K562 (cell line): ENCODE measurements around the gene PPP1CA. TPM values are rescaled to one million over a fixed set of nuclear protein-coding genes. Genes with fewer than 3 reads are reported as not detected.

ENCODE experiments used
- CTBP1 ChIP-seq: fragments of 450-650 bp; IDR thresholded peaks from 2 replicates; pipeline ENCODE4 v1.6.1; 2016; ENCODE audit warnings: borderline replicate concordance
- CXXC5 ChIP-seq: fragments of 250-450 bp; sonication (Bioruptor Pico); IDR thresholded peaks from 2 replicates; pipeline ENCODE4 v1.8.0; 2022; ENCODE audit warnings: inconsistent platforms, mild to moderate bottlenecking, moderate library complexity
- GABPA ChIP-seq: fragments of 200-800 bp; sonication (Bioruptor generic); conservative IDR thresholded peaks from 2 replicates; pipeline ENCODE4 v1.6.1; 2016; ENCODE audit warnings: low read depth, missing genetic modification characterization, missing compliant biosample characterization
- HINFP ChIP-seq: fragments of 450-650 bp; conservative IDR thresholded peaks from 2 replicates; pipeline ENCODE4 v1.6.1; 2016; ENCODE audit warnings: missing genetic modification characterization, low read depth, mild to moderate bottlenecking, control low read depth, missing compliant biosample characterization
- HOXB6 ChIP-seq: fragments of 250-450 bp; sonication (Bioruptor Pico); IDR thresholded peaks from 2 replicates; pipeline ENCODE4 v1.5.1; 2022; ENCODE audit warnings: mild to moderate bottlenecking, borderline replicate concordance
- KAT8 ChIP-seq: fragments of 450-650 bp; IDR thresholded peaks from 2 replicates; pipeline ENCODE4 v1.6.1; 2016; ENCODE audit warnings: low read depth, mild to moderate bottlenecking
- KLF6 ChIP-seq: fragments of 250-450 bp; sonication (Bioruptor Pico); IDR thresholded peaks from 2 replicates; pipeline ENCODE4 v1.4.0; 2020; ENCODE audit warnings: mild to moderate bottlenecking, moderate library complexity, borderline replicate concordance
- NFRKB ChIP-seq: fragments of 450-650 bp; IDR thresholded peaks from 2 replicates; pipeline ENCODE4 v1.6.1; 2016; ENCODE audit warnings: low read depth
- ZNF165 ChIP-seq: fragments of 250-450 bp; sonication (Bioruptor Pico); IDR thresholded peaks from 2 replicates; pipeline ENCODE4 v1.4.0; 2020; ENCODE audit warnings: borderline replicate concordance
- ZNF318 ChIP-seq, 2 experiments: fragments of 450-650 bp; IDR thresholded peaks; 2 replicates each; pipeline ENCODE4 v1.6.1; 2016; ENCODE audit warnings: mild to moderate bottlenecking in 2 of 2, borderline replicate concordance in 1 of 2, low read depth in 1 of 2, moderate library complexity in 1 of 2
- polyA plus RNA-seq, 8 experiments: library from polyadenylated mRNA; depleted of rRNA in 4 of 8; stranded (reverse) in 5 of 8; unstranded in 3 of 8; fragments of >200 nt; fragmentation: Nextera tagmentation in 2 of 8; fragmentation: Illumina TruSeq in 1 of 8; extraction: Ambion mirVana in 2 of 8; extraction: Trizol in 1 of 8; gene quantifications; 2 replicates each; pipeline versions ENCODE4 v1.2.1 to v1.2.3, GENCODE V29; 2011 to 2014; ENCODE audit warnings: inconsistent platforms in 1 of 8, missing spikeins in 1 of 8
- total RNA-seq, 7 experiments: library from RNA; depleted of rRNA in 6 of 7; stranded (reverse); fragments of >200 nt in 6 of 7; fragmentation: Illumina TruSeq in 2 of 7; extraction: Trizol in 2 of 7; gene quantifications; 2 replicates each; pipeline versions ENCODE4 v1.2.1 to v1.2.3, GENCODE V29; 2011 to 2021; ENCODE audit warnings: low replicate concordance in 1 of 7
- TF ChIP-seq, protein P1 (sequence below): fragments of 250-450 bp; sonication (Bioruptor Pico); IDR thresholded peaks from 2 replicates; pipeline ENCODE4 v1.4.0; 2020; ENCODE audit warnings: mild to moderate bottlenecking
- TF ChIP-seq, protein P2 (sequence below): fragments of 450-650 bp; formaldehyde crosslinking; IDR thresholded peaks from 2 replicates; pipeline ENCODE4 v1.4.0; 2020; ENCODE audit warnings: mild to moderate bottlenecking, moderate library complexity

The PPP1CA gene
- total and polyA plus RNA-seq, 9 of the 15 experiments (the other 6 are each of a cell fraction or from before 2014, with no cell fraction given): 18.2 to 242 (median 188) TPM

- TF ChIP-seq HINFP (tag) (no peak), CTBP1 (no peak), GABPA (tag) (no peak), ZNF318 (IDR thresholded peaks at IDR 0.05; ENCODE audit: borderline replicate concordance in 1 of 2, low read depth in 1 of 2) (no peak), ZNF165 (CRISPR knock-in tag) (no peak), KAT8 (no peak), KLF6 (CRISPR knock-in tag) (no peak), CXXC5 (CRISPR knock-in tag) (no peak), HOXB6 (no peak), NFRKB (0 out of 2 replicates have a peak, but pooled peaks have one; percentile 12)
- TF ChIP-seq, protein P1, sequence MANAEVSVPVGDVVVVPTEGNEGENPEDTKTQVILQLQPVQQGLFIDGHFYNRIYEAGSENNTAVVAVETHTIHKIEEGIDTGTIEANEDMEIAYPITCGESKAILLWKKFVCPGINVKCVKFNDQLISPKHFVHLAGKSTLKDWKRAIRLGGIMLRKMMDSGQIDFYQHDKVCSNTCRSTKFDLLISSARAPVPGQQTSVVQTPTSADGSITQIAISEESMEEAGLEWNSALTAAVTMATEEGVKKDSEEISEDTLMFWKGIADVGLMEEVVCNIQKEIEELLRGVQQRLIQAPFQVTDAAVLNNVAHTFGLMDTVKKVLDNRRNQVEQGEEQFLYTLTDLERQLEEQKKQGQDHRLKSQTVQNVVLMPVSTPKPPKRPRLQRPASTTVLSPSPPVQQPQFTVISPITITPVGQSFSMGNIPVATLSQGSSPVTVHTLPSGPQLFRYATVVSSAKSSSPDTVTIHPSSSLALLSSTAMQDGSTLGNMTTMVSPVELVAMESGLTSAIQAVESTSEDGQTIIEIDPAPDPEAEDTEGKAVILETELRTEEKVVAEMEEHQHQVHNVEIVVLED (CRISPR knock-in tag): no peak
- TF ChIP-seq, protein P2, sequence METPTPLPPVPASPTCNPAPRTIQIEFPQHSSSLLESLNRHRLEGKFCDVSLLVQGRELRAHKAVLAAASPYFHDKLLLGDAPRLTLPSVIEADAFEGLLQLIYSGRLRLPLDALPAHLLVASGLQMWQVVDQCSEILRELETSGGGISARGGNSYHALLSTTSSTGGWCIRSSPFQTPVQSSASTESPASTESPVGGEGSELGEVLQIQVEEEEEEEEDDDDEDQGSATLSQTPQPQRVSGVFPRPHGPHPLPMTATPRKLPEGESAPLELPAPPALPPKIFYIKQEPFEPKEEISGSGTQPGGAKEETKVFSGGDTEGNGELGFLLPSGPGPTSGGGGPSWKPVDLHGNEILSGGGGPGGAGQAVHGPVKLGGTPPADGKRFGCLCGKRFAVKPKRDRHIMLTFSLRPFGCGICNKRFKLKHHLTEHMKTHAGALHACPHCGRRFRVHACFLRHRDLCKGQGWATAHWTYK (CRISPR knock-in tag): 0 out of 2 replicates have a peak, but pooled peaks have one; percentile 21
These were observed 46.5 kb downstream of the PPP1CA start (continued) for GRCh38 chr11:67355023-67355793.
